Neural crest cell (in vitro differentiated cells): Measurements from ENCODE around the gene RELB. TPM values are rescaled to one million over a fixed set of nuclear protein-coding genes. Genes with fewer than 3 reads are reported as not detected.

Experiments
- DNase-seq: peaks from one replicate; pipeline ENCODE4 v3.0.0; 2021; ENCODE audit warnings: low read depth, mixed read lengths, low spot score
- H3K27ac Mint-ChIP-seq: one replicate; pipeline ENCODE4 v1.8.0; 2021; ENCODE audit warnings: mild to moderate bottlenecking, mixed read lengths; ENCODE audit not compliant: unreplicated experiment
- H3K27me3 Mint-ChIP-seq: 2 replicates; pipeline ENCODE4 v1.8.0; 2021; ENCODE audit warnings: low read depth, mild to moderate bottlenecking, mixed read lengths
- H3K36me3 Mint-ChIP-seq: 2 replicates; pipeline ENCODE4 v1.8.0; 2021; ENCODE audit warnings: low read depth, mild to moderate bottlenecking, mixed read lengths
- H3K4me1 Mint-ChIP-seq: 2 replicates; pipeline ENCODE4 v1.8.0; 2021; ENCODE audit warnings: mixed read lengths
- H3K4me3 Mint-ChIP-seq: one replicate; pipeline ENCODE4 v1.8.0; 2021; ENCODE audit warnings: mild to moderate bottlenecking, mixed read lengths
- H3K9me3 Mint-ChIP-seq: 2 replicates; pipeline ENCODE4 v1.8.0; 2021; ENCODE audit warnings: mixed read lengths
- CTCF ChIP-seq: fragments of 200-600 bp; sonication (generic); conservative IDR thresholded peaks from 2 replicates; pipeline ENCODE4 v1.5.0; 2021; ENCODE audit warnings: antibody characterized with exemption, mild to moderate bottlenecking
- total RNA-seq: library from RNA; stranded (reverse); gene quantifications from 2 replicates; pipeline ENCODE4 v1.2.1, GENCODE V29; 2021

Gene RELB
- total RNA-seq, 1 donor from 2014 or later = 3.1 TPM

GRCh38 chr19:45011959-45012358 is 10.7 kb downstream of the RELB start:
- Mint-ChIP-seq H3K4me3 (no peak overlapping the region), H3K36me3 (no peaks in the 10 kb centered on the region), H3K9me3 (no peaks in the 10 kb centered on the region), H3K4me1 (no peaks in the 10 kb centered on the region), H3K27me3 (no peaks in the 10 kb centered on the region), H3K27ac (no peak overlapping the region)
- DNase-seq = no peak
- no peak for TF ChIP-seq CTCF

- no peak overlapping the region for H3K27ac Mint-ChIP-seq
- DNase-seq = peak; percentile 79
Observed at GRCh38 chr19:45016388-45017314, 15.4 kb downstream of the RELB start.

GRCh38 chr19:45019187-45019586 is 17.9 kb downstream of the RELB start:
- Mint-ChIP-seq H3K27me3 (no peaks in the 10 kb centered on the region), H3K27ac (no peak overlapping the region), H3K9me3 (no peaks in the 10 kb centered on the region), H3K4me1 (no peaks in the 10 kb centered on the region), H3K36me3 (no peaks in the 10 kb centered on the region), H3K4me3 (no peak overlapping the region)
- no peak for DNase-seq
- no peak for TF ChIP-seq CTCF

More at GRCh38 chr19:45016388-45017314, 15.4 kb downstream of the RELB start:
- Mint-ChIP-seq H3K27me3 (no peaks in the 10 kb centered on the region), H3K36me3 (no peaks in the 10 kb centered on the region), H3K4me3 (no peak overlapping the region), H3K9me3 (no peaks in the 10 kb centered on the region), H3K4me1 (no peaks in the 10 kb centered on the region)
- TF ChIP-seq CTCF = peak; percentile 73

GRCh38 chr19:45020071-45020470 is 18.8 kb downstream of the RELB start:
- DNase-seq = no peak
- H3K27ac Mint-ChIP-seq = no peak overlapping the region
- no peaks in the 10 kb centered on the region for H3K4me1 Mint-ChIP-seq
- H3K9me3 Mint-ChIP-seq = no peaks in the 10 kb centered on the region
- no peaks in the 10 kb centered on the region for H3K27me3 Mint-ChIP-seq
- no peaks in the 10 kb centered on the region for H3K36me3 Mint-ChIP-seq
- no peak for TF ChIP-seq CTCF
- no peak overlapping the region for H3K4me3 Mint-ChIP-seq

- Mint-ChIP-seq H3K9me3 (no peaks in the 10 kb centered on the region), H3K27ac (peak overlapping the region; percentile 35), H3K27me3 (no peaks in the 10 kb centered on the region), H3K4me3 (no peak overlapping the region), H3K4me1 (no peaks in the 10 kb centered on the region), H3K36me3 (no peaks in the 10 kb centered on the region)
- no peak for TF ChIP-seq CTCF
- no peak for DNase-seq
Observed at GRCh38 chr19:45021971-45022370, 20.7 kb downstream of the RELB start.
